Activated B cell treated with CpG ODN at 0.5 μM for 24 hours (primary cell): ENCODE data around the gene ABR. TPM values are rescaled to one million over a fixed set of nuclear protein-coding genes. Genes with fewer than 3 reads are reported as not detected.

Experiments used
- ATAC-seq: fragments of 200-7000 bp; cut with Tn5 transposase; one replicate; pipeline ENCODE4 v1.10.0; 2021; ENCODE audit warnings: low read depth, mild to moderate bottlenecking, moderate library complexity
- CTCF ChIA-PET: fragments of 350-600 bp; sonication (Branson Sonifier 250); formaldehyde crosslinking; loops from one replicate; lab custom pipeline; 2021; ENCODE audit warnings: antibody characterized with exemption; lab: Charles Lee
- POLR2A ChIA-PET: fragments of 350-600 bp; sonication (Branson Sonifier 250); formaldehyde crosslinking; loops from one replicate; lab custom pipeline; 2021; ENCODE audit warnings: antibody characterized with exemption; lab: Charles Lee
- DNase-seq: peaks from one replicate; pipeline ENCODE4 v3.0.0; 2022
- H3K27ac Mint-ChIP-seq: one replicate; pipeline ENCODE4 v1.8.0; 2020; ENCODE audit warnings: mixed read lengths
- H3K27me3 Mint-ChIP-seq: one replicate; pipeline ENCODE4 v1.8.0; 2021; ENCODE audit warnings: mixed read lengths
- H3K36me3 Mint-ChIP-seq: one replicate; pipeline ENCODE4 v1.8.0; 2021; ENCODE audit warnings: low read depth, mixed read lengths
- H3K4me1 Mint-ChIP-seq: one replicate; pipeline ENCODE4 v1.8.0; 2021; ENCODE audit warnings: mixed read lengths
- H3K4me3 Mint-ChIP-seq: one replicate; pipeline ENCODE4 v1.8.0; 2020; ENCODE audit warnings: mild to moderate bottlenecking, mixed read lengths
- H3K9me3 Mint-ChIP-seq: one replicate; pipeline ENCODE4 v1.8.0; 2020; ENCODE audit warnings: mixed read lengths
- intact Hi-C: fragments of 100-400 bp; cut with micrococcal nuclease; formaldehyde crosslinking; loops from one replicate; pipeline ENCODE4 v1.15.1; 2024
- total RNA-seq: library from RNA; stranded (reverse); gene quantifications from 2 replicates; pipeline ENCODE4 v1.2.3, GENCODE V29; 2022
- TF ChIP-seq, protein P1 (sequence below): fragments of 200-600 bp; IDR thresholded peaks from one replicate; pipeline ENCODE4 v1.8.0; 2022; ENCODE audit warnings: antibody characterized with exemption, mild to moderate bottlenecking

Gene ABR
- total RNA-seq, 1 donor from 2014 or later: 150 TPM

DNA sequence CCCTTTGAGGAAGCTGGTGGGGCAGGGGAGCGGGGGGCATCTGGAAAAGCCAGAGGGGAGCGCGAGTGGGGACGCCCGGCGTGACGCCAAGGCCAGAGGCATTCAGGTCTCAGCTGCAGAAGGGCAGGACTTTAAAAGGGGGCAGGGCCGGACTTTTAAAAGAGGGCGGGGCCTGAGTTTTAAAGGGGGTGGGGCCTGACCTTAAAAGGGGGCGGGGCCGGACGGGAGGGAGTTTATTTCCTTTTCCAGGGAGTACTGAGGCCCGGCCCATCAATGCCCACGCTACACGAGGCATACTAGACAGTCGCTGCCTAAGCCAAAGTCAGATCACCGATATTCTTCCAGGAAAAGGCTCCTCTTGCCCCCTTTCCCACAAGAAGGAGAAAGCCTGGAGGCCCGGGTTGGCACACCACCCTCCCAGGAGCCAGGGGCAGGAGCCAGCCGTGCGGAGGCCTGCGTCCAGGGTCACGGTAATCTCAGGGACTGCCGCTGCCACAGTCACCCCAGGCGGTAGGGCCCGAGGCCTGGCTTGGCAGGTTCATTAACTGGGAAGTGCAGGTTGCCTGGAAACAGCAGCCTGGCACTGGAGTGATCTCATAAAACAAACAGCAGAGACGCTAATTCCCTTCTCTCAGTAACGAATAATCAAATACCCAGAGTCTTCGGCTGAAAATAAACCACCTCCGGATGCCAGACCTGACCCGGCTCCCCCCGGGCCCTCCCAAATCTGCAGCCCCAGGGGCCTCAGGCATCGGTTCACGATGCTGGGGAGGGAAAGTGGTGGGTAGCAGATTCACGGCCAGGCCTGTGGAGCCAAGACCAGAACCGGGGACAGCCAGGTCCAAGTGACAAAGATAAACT, 92.2 kb downstream of the ABR start:
- no peaks in the 10 kb centered on the region for H3K27me3 Mint-ChIP-seq
- CTCF ChIA-PET: no interaction called here
- H3K4me1 Mint-ChIP-seq: no peaks in the 10 kb centered on the region
- H3K27ac Mint-ChIP-seq: no peak overlapping the region
- peaks cover 42% of the 10 kb centered on the region for H3K36me3 Mint-ChIP-seq
- ATAC-seq (no peak), DNase-seq (no peak)
- H3K9me3 Mint-ChIP-seq: no peaks in the 10 kb centered on the region
- POLR2A ChIA-PET: interaction anchor here (0.7 kb wide), 1 partner anchor 41 kb away, joined by 3 read pairs; no protein-coding TSS in a partner anchor
- H3K4me3 Mint-ChIP-seq: no peak overlapping the region
- intact Hi-C loops: no loop called here
- TF ChIP-seq, protein P1, sequence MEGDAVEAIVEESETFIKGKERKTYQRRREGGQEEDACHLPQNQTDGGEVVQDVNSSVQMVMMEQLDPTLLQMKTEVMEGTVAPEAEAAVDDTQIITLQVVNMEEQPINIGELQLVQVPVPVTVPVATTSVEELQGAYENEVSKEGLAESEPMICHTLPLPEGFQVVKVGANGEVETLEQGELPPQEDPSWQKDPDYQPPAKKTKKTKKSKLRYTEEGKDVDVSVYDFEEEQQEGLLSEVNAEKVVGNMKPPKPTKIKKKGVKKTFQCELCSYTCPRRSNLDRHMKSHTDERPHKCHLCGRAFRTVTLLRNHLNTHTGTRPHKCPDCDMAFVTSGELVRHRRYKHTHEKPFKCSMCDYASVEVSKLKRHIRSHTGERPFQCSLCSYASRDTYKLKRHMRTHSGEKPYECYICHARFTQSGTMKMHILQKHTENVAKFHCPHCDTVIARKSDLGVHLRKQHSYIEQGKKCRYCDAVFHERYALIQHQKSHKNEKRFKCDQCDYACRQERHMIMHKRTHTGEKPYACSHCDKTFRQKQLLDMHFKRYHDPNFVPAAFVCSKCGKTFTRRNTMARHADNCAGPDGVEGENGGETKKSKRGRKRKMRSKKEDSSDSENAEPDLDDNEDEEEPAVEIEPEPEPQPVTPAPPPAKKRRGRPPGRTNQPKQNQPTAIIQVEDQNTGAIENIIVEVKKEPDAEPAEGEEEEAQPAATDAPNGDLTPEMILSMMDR: no peak

DNA sequence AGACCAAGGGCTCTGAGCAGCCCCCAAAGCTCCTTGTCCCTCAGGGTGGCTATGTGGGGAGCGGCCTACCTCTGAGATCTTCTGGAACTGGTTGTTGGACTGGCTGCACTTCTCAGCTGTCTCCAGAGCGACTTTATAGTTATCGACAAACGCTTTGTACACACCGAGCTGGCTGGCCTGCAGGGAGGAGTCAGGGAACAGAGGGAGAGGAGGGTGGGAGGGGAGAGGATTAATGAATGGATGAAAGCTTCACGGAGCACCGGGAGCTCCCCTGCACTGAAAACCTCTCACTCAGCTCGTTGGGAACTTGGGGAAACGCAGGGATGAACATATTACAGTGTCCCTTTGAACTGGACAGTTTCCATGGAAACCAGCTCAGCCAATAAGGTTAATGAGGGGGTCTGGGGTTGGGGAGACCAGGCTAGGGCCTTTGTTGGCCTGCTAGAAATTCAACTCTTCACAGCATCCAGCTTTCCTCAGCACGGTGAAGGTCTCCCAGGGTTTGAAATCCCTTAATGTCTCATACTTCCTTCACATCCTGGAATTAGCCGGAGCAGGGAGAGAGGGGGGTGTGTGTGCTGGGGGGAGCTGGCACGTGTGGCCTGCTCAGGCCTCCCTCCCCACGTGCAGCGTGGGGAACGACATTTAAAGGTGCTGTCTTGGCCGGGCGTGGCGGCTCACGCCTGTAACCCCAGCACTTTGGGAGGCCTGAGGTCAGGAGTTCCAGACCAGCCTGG, 96.2 kb downstream of the ABR start:
- ATAC-seq (no peak), DNase-seq (no peak)
- Mint-ChIP-seq H3K27ac (no peak overlapping the region), H3K27me3 (no peaks in the 10 kb centered on the region), H3K36me3 (peaks cover 45% of the 10 kb centered on the region), H3K9me3 (no peaks in the 10 kb centered on the region), H3K4me3 (no peak overlapping the region), H3K4me1 (no peaks in the 10 kb centered on the region)
- ChIA-PET CTCF (no interaction called here), POLR2A (no interaction called here)
- intact Hi-C loops: no loop called here
- TF ChIP-seq, protein P1: no peak

DNA sequence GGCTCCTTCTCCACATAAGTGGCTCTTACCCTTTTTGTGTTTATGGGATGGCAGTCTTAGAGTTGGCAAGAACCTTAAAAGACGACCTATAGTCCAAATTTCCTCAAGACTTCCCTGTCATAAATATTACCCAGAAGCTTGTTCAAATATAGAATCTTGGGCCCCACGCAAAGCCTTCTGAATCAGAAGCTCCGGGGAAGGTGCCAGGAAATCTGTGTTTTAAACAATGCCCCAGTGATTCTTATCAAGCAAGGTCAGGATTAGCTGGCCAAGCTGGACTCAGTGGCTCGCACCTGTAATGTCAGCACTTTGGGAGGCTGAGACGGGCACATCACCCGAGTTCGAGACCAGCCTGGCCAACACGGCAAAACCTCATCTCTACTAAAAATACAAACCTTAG, 97.2 kb downstream of the ABR start:
- ChIA-PET POLR2A (no interaction called here), CTCF (no interaction called here)
- H3K27me3 Mint-ChIP-seq: no peaks in the 10 kb centered on the region
- no peak overlapping the region for H3K27ac Mint-ChIP-seq
- TF ChIP-seq, protein P1: no peak
- no peaks in the 10 kb centered on the region for H3K9me3 Mint-ChIP-seq
- H3K4me1 Mint-ChIP-seq: no peaks in the 10 kb centered on the region
- DNase-seq (no peak), ATAC-seq (no peak)
- H3K36me3 Mint-ChIP-seq: peaks cover 51% of the 10 kb centered on the region
- intact Hi-C loops: no loop called here
- H3K4me3 Mint-ChIP-seq: no peak overlapping the region

DNA sequence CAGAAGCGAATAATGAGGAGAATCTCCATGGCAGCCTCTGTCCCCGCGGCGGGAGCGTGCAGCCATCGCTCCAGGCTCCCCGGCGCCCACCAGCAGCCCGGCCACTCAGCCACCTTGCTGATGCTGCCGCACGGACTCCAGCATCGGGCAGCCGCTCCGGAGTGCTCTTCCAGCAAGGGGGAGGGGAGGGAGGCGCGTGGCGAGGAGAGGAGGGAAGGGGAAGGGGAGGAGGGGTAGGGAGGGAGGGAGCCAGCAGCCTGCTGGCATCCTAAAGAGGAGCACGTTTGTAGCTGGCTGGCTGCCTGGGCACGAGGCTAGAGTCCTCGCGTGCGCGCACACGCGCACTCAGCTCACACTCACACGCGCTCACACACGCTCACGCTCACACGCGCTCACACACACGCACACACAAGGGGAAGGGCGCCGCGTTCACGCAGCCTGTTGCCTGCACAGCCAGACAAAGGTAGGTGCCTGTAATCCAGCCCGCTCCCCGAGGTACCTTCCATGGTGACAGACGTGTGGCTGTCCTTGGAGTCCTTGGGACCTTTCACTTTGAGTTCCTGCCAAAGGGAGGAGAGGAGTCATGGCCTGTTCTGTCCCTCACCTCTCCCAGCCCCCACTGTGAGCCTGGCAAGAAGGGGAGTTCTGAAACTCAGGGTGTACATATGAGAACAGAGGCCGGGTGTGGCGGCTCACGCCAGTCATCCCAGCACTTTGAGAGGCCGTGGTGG, 100.8 kb downstream of the ABR start:
- DNase-seq: no peak
- intact Hi-C loops: no loop called here
- no peak overlapping the region for H3K27ac Mint-ChIP-seq
- H3K4me1 Mint-ChIP-seq: no peaks in the 10 kb centered on the region
- no peaks in the 10 kb centered on the region for H3K9me3 Mint-ChIP-seq
- CTCF ChIA-PET: no interaction called here
- ATAC-seq: no peak
- no peaks in the 10 kb centered on the region for H3K27me3 Mint-ChIP-seq
- POLR2A ChIA-PET: no interaction called here
- H3K36me3 Mint-ChIP-seq: peaks cover 57% of the 10 kb centered on the region
- TF ChIP-seq, protein P1: no peak
- H3K4me3 Mint-ChIP-seq: no peak overlapping the region
